ENCODE results near the gene HLCS.

HLCS gene

DNA sequence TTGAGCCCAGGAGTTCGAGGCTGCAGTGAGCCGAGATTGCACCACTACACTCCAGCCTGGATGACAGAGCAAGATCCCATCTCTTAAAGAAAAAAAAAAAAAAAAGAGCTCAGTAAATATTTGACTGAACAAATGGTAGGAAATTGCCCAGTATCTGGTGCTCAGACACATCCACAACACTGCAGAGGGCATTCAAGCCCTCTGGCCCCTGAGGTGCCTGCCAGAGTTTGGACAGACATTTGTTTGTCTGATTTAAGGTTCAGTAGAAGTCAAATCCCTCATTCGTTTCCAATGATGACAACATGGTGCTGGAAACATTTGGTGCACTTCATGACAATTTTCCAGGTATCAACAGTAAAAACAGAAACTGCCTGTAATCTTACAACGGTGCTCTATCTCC is 86.6 kb downstream of the HLCS start:
- no peak overlapping the region for H3K4me3 ChIP-seq (replicated peaks; ENCODE audit: low read depth, low read length)
- no peak for DNase-seq (ENCODE audit: extremely low read depth, low read depth)
- TF ChIP-seq, protein P1, sequence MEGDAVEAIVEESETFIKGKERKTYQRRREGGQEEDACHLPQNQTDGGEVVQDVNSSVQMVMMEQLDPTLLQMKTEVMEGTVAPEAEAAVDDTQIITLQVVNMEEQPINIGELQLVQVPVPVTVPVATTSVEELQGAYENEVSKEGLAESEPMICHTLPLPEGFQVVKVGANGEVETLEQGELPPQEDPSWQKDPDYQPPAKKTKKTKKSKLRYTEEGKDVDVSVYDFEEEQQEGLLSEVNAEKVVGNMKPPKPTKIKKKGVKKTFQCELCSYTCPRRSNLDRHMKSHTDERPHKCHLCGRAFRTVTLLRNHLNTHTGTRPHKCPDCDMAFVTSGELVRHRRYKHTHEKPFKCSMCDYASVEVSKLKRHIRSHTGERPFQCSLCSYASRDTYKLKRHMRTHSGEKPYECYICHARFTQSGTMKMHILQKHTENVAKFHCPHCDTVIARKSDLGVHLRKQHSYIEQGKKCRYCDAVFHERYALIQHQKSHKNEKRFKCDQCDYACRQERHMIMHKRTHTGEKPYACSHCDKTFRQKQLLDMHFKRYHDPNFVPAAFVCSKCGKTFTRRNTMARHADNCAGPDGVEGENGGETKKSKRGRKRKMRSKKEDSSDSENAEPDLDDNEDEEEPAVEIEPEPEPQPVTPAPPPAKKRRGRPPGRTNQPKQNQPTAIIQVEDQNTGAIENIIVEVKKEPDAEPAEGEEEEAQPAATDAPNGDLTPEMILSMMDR (IDR thresholded peaks at IDR 0.05; ENCODE audit: low read depth, low read length, missing control alignments): no peak

DNA sequence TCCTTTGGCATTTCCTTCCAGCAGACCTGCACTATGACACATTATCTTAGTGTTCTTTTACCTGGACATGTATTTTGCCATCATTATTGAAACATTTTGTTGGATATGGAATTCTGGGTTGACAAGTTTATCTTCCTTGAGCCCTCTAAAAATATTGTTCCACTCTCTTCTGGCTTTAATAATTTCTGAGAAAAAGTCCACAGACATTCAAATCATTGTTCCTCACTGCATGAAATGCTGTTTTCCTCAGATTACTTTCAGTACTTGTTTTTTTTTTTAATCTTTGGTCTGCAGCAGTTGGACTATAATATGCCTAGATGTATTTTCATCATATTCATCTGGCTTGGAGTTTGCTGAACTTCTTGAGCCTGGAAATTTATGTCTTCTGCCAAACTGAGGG is 88.7 kb downstream of the HLCS start:
- H3K4me3 ChIP-seq (replicated peaks; ENCODE audit: low read depth, low read length): no peak overlapping the region
- TF ChIP-seq, protein P1 (IDR thresholded peaks at IDR 0.05; ENCODE audit: low read depth, low read length, missing control alignments): no peak

DNA sequence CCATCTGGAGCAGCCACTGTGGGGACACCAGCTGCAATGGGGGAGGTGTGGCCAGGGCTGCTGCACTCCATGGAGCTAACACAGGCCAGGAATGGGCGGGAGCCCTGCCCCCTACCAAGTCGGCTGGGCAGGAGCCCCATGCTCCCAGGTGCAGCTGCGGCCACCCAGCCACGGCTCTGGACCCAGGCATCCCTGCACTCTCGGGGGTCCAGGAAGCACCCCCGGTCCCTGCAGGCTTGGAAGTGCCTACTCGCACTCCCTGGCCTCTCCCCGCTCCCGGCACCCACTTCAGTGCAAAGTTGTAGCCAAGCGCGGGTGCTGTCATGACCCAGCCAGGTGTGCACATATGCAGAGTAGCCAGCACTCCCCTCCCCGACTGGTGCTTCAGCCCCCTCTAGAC is 91.8 kb downstream of the HLCS start:
- no peak for DNase-seq (ENCODE audit: extremely low read depth, low read depth)
- TF ChIP-seq, protein P1 (IDR thresholded peaks at IDR 0.05; ENCODE audit: low read depth, low read length, missing control alignments): no peak
- no peak overlapping the region for H3K4me3 ChIP-seq (replicated peaks; ENCODE audit: low read depth, low read length)

More for the DNA sequence above, 88.7 kb downstream of the HLCS start:
- DNase-seq (ENCODE audit: extremely low read depth, low read depth): no peak

GRCh38 chr21:36873513-36873912 is 93.0 kb downstream of the HLCS start:
- TF ChIP-seq, protein P1 (IDR thresholded peaks at IDR 0.05; ENCODE audit: low read depth, low read length, missing control alignments): no peak
- DNase-seq (ENCODE audit: extremely low read depth, low read depth): no peak
- no peak overlapping the region for H3K4me3 ChIP-seq (replicated peaks; ENCODE audit: low read depth, low read length)

- TF ChIP-seq, protein P1 (IDR thresholded peaks at IDR 0.05; ENCODE audit: low read depth, low read length, missing control alignments): no peak
- no peak overlapping the region for H3K4me3 ChIP-seq (replicated peaks; ENCODE audit: low read depth, low read length)
- no peak for DNase-seq (ENCODE audit: extremely low read depth, low read depth)
These were observed 99.1 kb downstream of the HLCS start for GRCh38 chr21:36867291-36867905.

GRCh38 chr21:36866419-36866818 is 100.0 kb downstream of the HLCS start:
- H3K4me3 ChIP-seq (replicated peaks; ENCODE audit: low read depth, low read length): no peak overlapping the region
- TF ChIP-seq, protein P1 (IDR thresholded peaks at IDR 0.05; ENCODE audit: low read depth, low read length, missing control alignments): no peak
- DNase-seq (ENCODE audit: extremely low read depth, low read depth): no peak

DNA sequence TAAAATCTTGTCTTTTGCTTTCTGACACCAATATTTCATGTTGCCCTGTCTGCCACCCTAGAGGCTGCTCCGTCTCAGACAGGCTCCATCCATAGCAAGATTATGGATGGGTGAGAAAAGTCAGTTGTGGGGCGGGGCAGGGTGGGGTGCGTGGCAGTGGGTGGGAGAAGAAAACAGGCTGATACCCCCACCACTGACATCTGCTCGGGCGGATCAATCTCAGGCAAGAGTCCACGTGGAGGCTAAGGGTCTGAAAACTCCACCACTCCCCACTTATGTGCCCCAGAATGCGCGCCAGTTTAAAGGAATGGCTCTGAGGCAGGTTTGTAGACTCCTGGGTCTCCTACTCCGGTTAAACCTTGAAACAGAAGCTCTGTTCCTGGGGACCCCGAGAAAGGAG is 101.5 kb downstream of the HLCS start:
- H3K4me3 ChIP-seq (replicated peaks; ENCODE audit: low read depth, low read length): no peak overlapping the region
- TF ChIP-seq, protein P1 (IDR thresholded peaks at IDR 0.05; ENCODE audit: low read depth, low read length, missing control alignments): no peak
- no peak for DNase-seq (ENCODE audit: extremely low read depth, low read depth)
